Left ventricle myocardium inferior (tissue), 1 donor: ENCODE results near the gene KLK2. TPM values are rescaled to one million over a fixed set of nuclear protein-coding genes. Genes with fewer than 3 reads are reported as not detected.

Experiments used
- DNase-seq: peaks from one replicate; pipeline ENCODE4 v3.0.0-alpha.2; 2020
- H3K27ac ChIP-seq: fragments of 200-600 bp; replicated peaks from 2 replicates; pipeline ENCODE4 v1.8.0; 2021
- H3K27me3 ChIP-seq: fragments of 200-600 bp; 2 replicates; pipeline ENCODE4 v1.8.0; 2021; ENCODE audit warnings: low read depth
- H3K36me3 ChIP-seq: fragments of 200-600 bp; 2 replicates; pipeline ENCODE4 v1.8.0; 2021
- H3K4me1 ChIP-seq: fragments of 200-600 bp; 2 replicates; pipeline ENCODE4 v1.8.0; 2021
- H3K4me3 ChIP-seq: fragments of 200-600 bp; 2 replicates; pipeline ENCODE4 v1.8.0; 2021; ENCODE audit warnings: mild to moderate bottlenecking, moderate library complexity
- H3K9me3 ChIP-seq: fragments of 200-600 bp; replicated peaks from 2 replicates; pipeline ENCODE4 v1.8.0; 2021
- intact Hi-C: fragments of 100-400 bp; cut with micrococcal nuclease; formaldehyde crosslinking; loops from one replicate; pipeline ENCODE4 v1.11.0; 2022
- total RNA-seq: library from RNA; stranded (reverse); fragmentation: NEBNext Ultra II Directional; extraction: Animal tissue kit (Norgen Biotek cat#: 25700); gene quantifications from one replicate; pipeline ENCODE4 v1.2.1, GENCODE V29; 2021
- TF ChIP-seq, protein P1 (sequence below): fragments of 200-600 bp; IDR thresholded peaks from 2 replicates; pipeline ENCODE4 v1.8.0; 2021; ENCODE audit warnings: antibody characterized with exemption, mild to moderate bottlenecking, borderline replicate concordance
- donor health status: DM: no; HTN: yes; CAD: no; lungs with severe emphysema.

The KLK2 gene
- total RNA-seq, 1 donor from 2014 or later: not detected

GRCh38 chr19:50861010-50861409 is 12.2 kb upstream of the KLK2 start:
- no peak for DNase-seq
- H3K4me1 ChIP-seq: no peaks in the 10 kb centered on the region
- no peak overlapping the region for H3K27ac ChIP-seq
- H3K4me3 ChIP-seq: no peak overlapping the region
- TF ChIP-seq, protein P1, sequence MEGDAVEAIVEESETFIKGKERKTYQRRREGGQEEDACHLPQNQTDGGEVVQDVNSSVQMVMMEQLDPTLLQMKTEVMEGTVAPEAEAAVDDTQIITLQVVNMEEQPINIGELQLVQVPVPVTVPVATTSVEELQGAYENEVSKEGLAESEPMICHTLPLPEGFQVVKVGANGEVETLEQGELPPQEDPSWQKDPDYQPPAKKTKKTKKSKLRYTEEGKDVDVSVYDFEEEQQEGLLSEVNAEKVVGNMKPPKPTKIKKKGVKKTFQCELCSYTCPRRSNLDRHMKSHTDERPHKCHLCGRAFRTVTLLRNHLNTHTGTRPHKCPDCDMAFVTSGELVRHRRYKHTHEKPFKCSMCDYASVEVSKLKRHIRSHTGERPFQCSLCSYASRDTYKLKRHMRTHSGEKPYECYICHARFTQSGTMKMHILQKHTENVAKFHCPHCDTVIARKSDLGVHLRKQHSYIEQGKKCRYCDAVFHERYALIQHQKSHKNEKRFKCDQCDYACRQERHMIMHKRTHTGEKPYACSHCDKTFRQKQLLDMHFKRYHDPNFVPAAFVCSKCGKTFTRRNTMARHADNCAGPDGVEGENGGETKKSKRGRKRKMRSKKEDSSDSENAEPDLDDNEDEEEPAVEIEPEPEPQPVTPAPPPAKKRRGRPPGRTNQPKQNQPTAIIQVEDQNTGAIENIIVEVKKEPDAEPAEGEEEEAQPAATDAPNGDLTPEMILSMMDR: no peak
- intact Hi-C loops: no loop called here
- no peaks in the 10 kb centered on the region for H3K36me3 ChIP-seq
- H3K9me3 ChIP-seq: no peaks in the 10 kb centered on the region
- peaks cover 93% of the 10 kb centered on the region for H3K27me3 ChIP-seq

DNA sequence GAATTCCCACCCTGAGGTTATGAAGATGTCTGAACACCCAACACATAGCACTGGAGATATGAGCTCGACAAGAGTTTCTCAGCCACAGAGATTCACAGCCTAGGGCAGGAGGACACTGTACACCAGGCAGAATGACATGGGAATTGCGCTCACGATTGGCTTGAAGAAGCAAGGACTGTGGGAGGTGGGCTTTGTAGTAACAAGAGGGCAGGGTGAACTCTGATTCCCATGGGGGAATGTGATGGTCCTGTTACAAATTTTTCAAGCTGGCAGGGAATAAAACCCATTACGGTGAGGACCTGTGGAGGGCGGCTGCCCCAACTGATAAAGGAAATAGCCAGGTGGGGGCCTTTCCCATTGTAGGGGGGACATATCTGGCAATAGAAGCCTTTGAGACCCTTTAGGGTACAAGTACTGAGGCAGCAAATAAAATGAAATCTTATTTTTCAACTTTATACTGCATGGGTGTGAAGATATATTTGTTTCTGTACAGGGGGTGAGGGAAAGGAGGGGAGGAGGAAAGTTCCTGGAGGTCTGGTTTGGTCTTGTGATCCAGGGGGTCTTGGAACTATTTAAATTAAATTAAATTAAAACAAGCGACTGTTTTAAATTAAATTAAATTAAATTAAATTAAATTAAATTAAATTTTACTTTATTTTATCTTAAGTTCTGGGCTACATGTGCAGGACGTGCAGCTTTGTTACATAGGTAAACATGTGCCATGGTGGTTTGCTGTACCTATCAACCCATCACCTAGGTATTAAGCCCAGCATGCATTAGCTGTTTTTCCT is 11.5 kb upstream of the KLK2 start:
- Histone ChIP-seq H3K9me3 (no peaks in the 10 kb centered on the region), H3K4me1 (no peaks in the 10 kb centered on the region), H3K27me3 (peaks cover 93% of the 10 kb centered on the region), H3K36me3 (no peaks in the 10 kb centered on the region), H3K4me3 (no peak overlapping the region), H3K27ac (no peak overlapping the region)
- no peak for DNase-seq
- TF ChIP-seq, protein P1: no peak
- intact Hi-C loops: no loop called here

DNA sequence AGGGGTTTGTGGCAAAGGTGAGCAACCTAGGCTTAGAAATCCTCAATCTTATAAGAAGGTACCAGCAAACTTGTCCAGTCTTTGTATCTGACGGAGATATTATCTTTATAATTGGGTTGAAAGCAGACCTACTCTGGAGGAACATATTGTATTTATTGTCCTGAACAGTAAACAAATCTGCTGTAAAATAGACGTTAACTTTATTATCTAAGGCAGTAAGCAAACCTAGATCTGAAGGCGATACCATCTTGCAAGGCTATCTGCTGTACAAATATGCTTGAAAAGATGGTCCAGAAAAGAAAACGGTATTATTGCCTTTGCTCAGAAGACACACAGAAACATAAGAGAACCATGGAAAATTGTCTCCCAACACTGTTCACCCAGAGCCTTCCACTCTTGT is 3.8 kb upstream of the KLK2 start:
- H3K4me3 ChIP-seq: no peak overlapping the region
- H3K9me3 ChIP-seq: no peaks in the 10 kb centered on the region
- H3K27me3 ChIP-seq: peaks cover 96% of the 10 kb centered on the region
- no peak overlapping the region for H3K27ac ChIP-seq
- intact Hi-C loops: no loop called here
- no peaks in the 10 kb centered on the region for H3K4me1 ChIP-seq
- DNase-seq: no peak
- TF ChIP-seq, protein P1: no peak
- no peaks in the 10 kb centered on the region for H3K36me3 ChIP-seq

GRCh38 chr19:50870417-50871089 is 2.7 kb upstream of the KLK2 start:
- DNase-seq: no peak
- peaks cover 99% of the 10 kb centered on the region for H3K27me3 ChIP-seq
- TF ChIP-seq, protein P1: no peak

GRCh38 chr19:50874211-50874610 is 972 bp downstream of the KLK2 start:
- Histone ChIP-seq H3K27me3 (peaks cover 99% of the 10 kb centered on the region), H3K4me1 (no peaks in the 10 kb centered on the region), H3K27ac (no peak overlapping the region), H3K4me3 (no peak overlapping the region), H3K36me3 (no peaks in the 10 kb centered on the region), H3K9me3 (no peaks in the 10 kb centered on the region)
- TF ChIP-seq, protein P1: no peak
- intact Hi-C loops: no loop called here
- no peak for DNase-seq

More at GRCh38 chr19:50870417-50871089, 2.7 kb upstream of the KLK2 start:
- Histone ChIP-seq H3K9me3 (no peaks in the 10 kb centered on the region), H3K4me1 (no peaks in the 10 kb centered on the region), H3K36me3 (no peaks in the 10 kb centered on the region), H3K27ac (no peak overlapping the region), H3K4me3 (no peak overlapping the region)
- intact Hi-C loops: no loop called here
